ENCODE measurements around the gene MAPK8IP2.

The MAPK8IP2 gene

GRCh38 chr22:50660306-50660705 lies 59.7 kb downstream of the MAPK8IP2 start:
- H3K9me3 ChIP-seq, result no peaks in the 10 kb centered on the region; the same call in 1 of the 2 replicates
- no peak overlapping the region for H3K4me3 ChIP-seq
- H3K36me3 ChIP-seq (replicated peaks), result no peaks in the 10 kb centered on the region
- in situ Hi-C loops (cut with MboI; ENCODE audit: low sequenced_read_pairs), result no loop called here
- DNase-seq (ENCODE audit: low spot score in 2 of 2), result no peak
- H3K4me1 ChIP-seq, result no peaks in the 10 kb centered on the region
- H3K27me3 ChIP-seq (ENCODE audit: low read depth), result no peaks in the 10 kb centered on the region

Measured in HAP-1 (cell line).